Measurements from ENCODE around the gene CD48.

Gene CD48

GRCh38 chr1:160675641-160676410 is 35.8 kb downstream of the CD48 start:
- peak; percentile 61 for DNase-seq (ENCODE audit: low spot score)

- DNase-seq (ENCODE audit: low spot score), result no peak
These were observed 37.2 kb downstream of the CD48 start for GRCh38 chr1:160674415-160674814.

GRCh38 chr1:160672789-160673695 is 38.6 kb downstream of the CD48 start:
- DNase-seq (ENCODE audit: low spot score), result no peak

GRCh38 chr1:160671603-160672517 is 39.8 kb downstream of the CD48 start:
- no peak for DNase-seq (ENCODE audit: low spot score)

GRCh38 chr1:160670701-160671100 is 40.9 kb downstream of the CD48 start:
- DNase-seq (ENCODE audit: low spot score), result no peak

GRCh38 chr1:160669802-160670201 is 41.8 kb downstream of the CD48 start:
- DNase-seq (ENCODE audit: low spot score), result no peak

GRCh38 chr1:160669276-160669675 is 42.3 kb downstream of the CD48 start:
- no peak for DNase-seq (ENCODE audit: low spot score)

- no peak for DNase-seq (ENCODE audit: low spot score)
These were observed 43.7 kb downstream of the CD48 start for GRCh38 chr1:160667896-160668295.

GRCh38 chr1:160666079-160666442 is 45.6 kb downstream of the CD48 start:
- no peak for DNase-seq (ENCODE audit: low spot score)

- DNase-seq (ENCODE audit: low spot score), result no peak
These were observed 46.1 kb downstream of the CD48 start for GRCh38 chr1:160665330-160666078.

GRCh38 chr1:160664573-160665051 is 47.0 kb downstream of the CD48 start:
- no peak for DNase-seq (ENCODE audit: low spot score)

- DNase-seq (ENCODE audit: low spot score), result no peak
These were observed 48.7 kb downstream of the CD48 start for GRCh38 chr1:160662910-160663309.

GRCh38 chr1:160659566-160659965 is 52.1 kb downstream of the CD48 start:
- no peak for DNase-seq (ENCODE audit: low spot score)

- no peak for DNase-seq (ENCODE audit: low spot score)
These were observed 52.8 kb downstream of the CD48 start for GRCh38 chr1:160658814-160659193.

- DNase-seq (ENCODE audit: low spot score), result no peak
These were observed 53.3 kb downstream of the CD48 start for GRCh38 chr1:160658162-160658813.

- no peak for DNase-seq (ENCODE audit: low spot score)
These were observed 54.3 kb downstream of the CD48 start for GRCh38 chr1:160657250-160657781.

GRCh38 chr1:160656737-160657136 is 54.9 kb downstream of the CD48 start:
- DNase-seq (ENCODE audit: low spot score), result no peak

- no peak for DNase-seq (ENCODE audit: low spot score)
These were observed 58.0 kb downstream of the CD48 start for GRCh38 chr1:160653620-160654016.

GRCh38 chr1:160652924-160653619 is 58.5 kb downstream of the CD48 start:
- DNase-seq (ENCODE audit: low spot score), result no peak
